Small intestine (tissue), 7 donors: Measurements from ENCODE around the gene SDHB. TPM values are rescaled to one million over a fixed set of nuclear protein-coding genes. Genes with fewer than 3 reads are reported as not detected.

ENCODE experiments used
- DNase-seq, 2 donors: peaks; one replicate each; pipeline versions ENCODE4 v3.0.0 to v3.0.0-alpha.2; 2013
- FAIRE-seq: peaks from 2 replicates; lab custom pipeline; 2012; peaks lifted over from hg19 to GRCh38; lab: Jason Lieb, UNC
- H3K27ac ChIP-seq, 3 donors: one replicate each; pipeline ENCODE4 v1.5.1; 2013; ENCODE audit warnings: low read length in 2 of 3, mild to moderate bottlenecking in 2 of 3, control low read depth in 1 of 3, inconsistent platforms in 1 of 3, low read depth in 1 of 3, moderate library complexity in 1 of 3
- H3K27me3 ChIP-seq, 3 donors: one replicate each; pipeline ENCODE4 v1.6.1; 2013; ENCODE audit warnings: low read length in 3 of 3, inconsistent platforms in 1 of 3; ENCODE audit not compliant: control insufficient read depth in 3 of 3, insufficient read depth in 3 of 3
- H3K36me3 ChIP-seq, 3 donors: one replicate each; pipeline ENCODE4 v1.6.1; 2013; ENCODE audit warnings: low read length in 3 of 3, inconsistent platforms in 1 of 3, low read depth in 1 of 3, mild to moderate bottlenecking in 1 of 3, moderate library complexity in 1 of 3; ENCODE audit not compliant: control insufficient read depth in 3 of 3, insufficient read depth in 2 of 3
- H3K4me1 ChIP-seq, 3 donors: one replicate each; pipeline ENCODE4 v1.6.1; 2013; ENCODE audit warnings: low read length in 2 of 3, inconsistent platforms in 1 of 3, low read depth in 1 of 3, mild to moderate bottlenecking in 1 of 3, moderate library complexity in 1 of 3; ENCODE audit not compliant: control insufficient read depth in 3 of 3, insufficient read depth in 2 of 3
- H3K4me3 ChIP-seq, 3 donors: one replicate each; pipeline ENCODE4 v1.5.1; 2013; ENCODE audit warnings: low read length in 3 of 3, control low read depth in 1 of 3, inconsistent platforms in 1 of 3, low read depth in 1 of 3, mild to moderate bottlenecking in 1 of 3, moderate library complexity in 1 of 3
- H3K9me3 ChIP-seq, 2 donors: one replicate each; pipeline ENCODE4 v1.6.1; 2013; ENCODE audit warnings: low read depth in 1 of 2, low read length in 1 of 2; ENCODE audit not compliant: control insufficient read depth in 2 of 2, insufficient read depth in 1 of 2
- WGBS, 3 donors: extraction: QIAGEN DNeasy Blood & Tissue Kit; methylation state at CpG; one replicate each; pipeline ENCODE4 v1.1.7; 2013; 5-methylcytosine and 5-hydroxymethylcytosine counted together
- polyA plus RNA-seq, 4 donors: library from polyadenylated mRNA; stranded (reverse) in 3 of 4; unstranded in 1 of 4; fragments of 200-250 nt in 3 of 4; fragments of 120-200 nt in 1 of 4; gene quantifications; one replicate each; pipeline versions ENCODE4 v1.2.1 to v1.2.3, GENCODE V29; 2013
- donor health status: healthy with polysubstance abuse.
- donor health status: control.
- donor health status: control.
- donor health status: Bipolar disorder and iron deficiency.
- donor health status: healthy.

Gene SDHB
- polyA plus RNA-seq, 4 donors: 145 to 380 (median 224) TPM

- FAIRE-seq (no peak), DNase-seq (no peak)
- Histone ChIP-seq H3K4me3 (no peak overlapping the region), H3K27ac (no peak overlapping the region), H3K4me1 (no peaks in the 10 kb centered on the region), H3K27me3 (no peaks in the 10 kb centered on the region), H3K36me3 (peaks cover 5 to 71% (median 11%) of the 10 kb centered on the region in 3 donors), H3K9me3 (no peaks in the 10 kb centered on the region)
- 94 to 99% (median 94%) methylated on average over 22 of the region's 22 CpGs for WGBS, 3 donors
These were observed 64.0 kb downstream of the SDHB start for GRCh38 chr1:16989676-16990391.

- FAIRE-seq: no peak
- no peak overlapping the region for H3K27ac ChIP-seq
These were observed 65.6 kb downstream of the SDHB start for GRCh38 chr1:16988210-16988609.

DNA sequence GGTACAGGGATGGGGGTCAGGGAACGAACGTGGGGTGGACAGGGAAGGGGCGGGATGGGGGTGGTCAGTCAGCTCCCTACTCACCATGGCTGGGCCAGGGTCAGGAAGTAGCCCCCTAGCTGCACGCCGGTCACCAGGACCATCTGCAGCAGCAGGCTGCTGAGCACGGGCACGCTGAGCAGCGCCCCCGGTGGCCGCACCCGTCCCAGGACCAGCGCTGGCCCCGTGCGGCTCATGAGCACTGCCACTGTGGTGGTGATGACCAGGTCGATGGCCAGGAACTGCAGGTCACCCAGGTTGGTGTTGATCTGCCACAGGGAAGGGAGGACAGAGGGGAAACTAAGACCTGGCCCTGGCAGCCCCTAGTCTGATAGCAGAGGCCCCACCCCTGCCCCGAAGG lies 66.9 kb downstream of the SDHB start:
- 84 to 93% (median 93%) methylated on average over 15 to 16 of the region's 16 CpGs for WGBS, 3 donors

More at GRCh38 chr1:16988210-16988609, 65.6 kb downstream of the SDHB start:
- no peak overlapping the region for H3K4me3 ChIP-seq
- no peak for DNase-seq
- WGBS, 3 donors: 90 to 96% (median 91%) methylated on average over 12 to 13 of the region's 13 CpGs
- no peaks in the 10 kb centered on the region for H3K9me3 ChIP-seq
- no peaks in the 10 kb centered on the region for H3K27me3 ChIP-seq
- peaks cover 5 to 66% (median 11%) of the 10 kb centered on the region in 3 donors for H3K36me3 ChIP-seq
- peaks cover 0 to under 1% (median 0%) of the 10 kb centered on the region in 3 donors for H3K4me1 ChIP-seq

GRCh38 chr1:16986560-16986959 lies 67.3 kb downstream of the SDHB start:
- WGBS, 3 donors: 88 to 92% (median 92%) methylated on average over 20 to 23 of the region's 23 CpGs
- peaks cover 5 to 54% (median 11%) of the 10 kb centered on the region in 3 donors for H3K36me3 ChIP-seq

More for the DNA sequence above, 66.9 kb downstream of the SDHB start:
- H3K9me3 ChIP-seq: no peaks in the 10 kb centered on the region
- peaks cover 5 to 58% (median 11%) of the 10 kb centered on the region in 3 donors for H3K36me3 ChIP-seq
- H3K27me3 ChIP-seq: no peaks in the 10 kb centered on the region
- no peak overlapping the region for H3K4me3 ChIP-seq
- no peak for FAIRE-seq
- peaks cover 0 to 4% (median 0%) of the 10 kb centered on the region in 3 donors for H3K4me1 ChIP-seq
- no peak overlapping the region for H3K27ac ChIP-seq
- no peak for DNase-seq

GRCh38 chr1:16986113-16986512 lies 67.7 kb downstream of the SDHB start:
- Histone ChIP-seq H3K27me3 (peaks cover 0 to 4% (median 0%) of the 10 kb centered on the region in 3 donors), H3K27ac (no peak overlapping the region), H3K4me3 (no peak overlapping the region), H3K9me3 (no peaks in the 10 kb centered on the region), H3K36me3 (peaks cover 5 to 50% (median 11%) of the 10 kb centered on the region in 3 donors), H3K4me1 (peaks cover 0 to 4% (median 0%) of the 10 kb centered on the region in 3 donors)
- FAIRE-seq (no peak), DNase-seq (no peak)
- WGBS, 3 donors: 90 to 94% (median 94%) methylated on average over 15 to 19 of the region's 19 CpGs

More at GRCh38 chr1:16986560-16986959, 67.3 kb downstream of the SDHB start:
- FAIRE-seq (no peak), DNase-seq (no peak)
- Histone ChIP-seq H3K4me1 (peaks cover 0 to 4% (median 0%) of the 10 kb centered on the region in 3 donors), H3K27me3 (peaks cover 0 to under 1% (median 0%) of the 10 kb centered on the region in 3 donors), H3K4me3 (no peak overlapping the region), H3K9me3 (no peaks in the 10 kb centered on the region), H3K27ac (no peak overlapping the region)

- Histone ChIP-seq H3K27me3 (peaks cover 0 to 4% (median 0%) of the 10 kb centered on the region in 3 donors), H3K4me3 (no peak overlapping the region), H3K4me1 (peaks cover 0 to 9% (median 0%) of the 10 kb centered on the region in 3 donors), H3K36me3 (peaks cover 5 to 39% (median 11%) of the 10 kb centered on the region in 3 donors), H3K27ac (peak overlapping the region in 1 of 3 donors; percentile 32), H3K9me3 (no peaks in the 10 kb centered on the region)
- WGBS, 3 donors: 40 to 59% (median 56%) methylated on average over 7 of the region's 7 CpGs
- DNase-seq: no peak
- FAIRE-seq: no peak
These were observed 69.1 kb downstream of the SDHB start for GRCh38 chr1:16984717-16985116.

GRCh38 chr1:16983649-16984048 lies 70.2 kb downstream of the SDHB start:
- Histone ChIP-seq H3K36me3 (peaks cover 5 to 34% (median 8%) of the 10 kb centered on the region in 3 donors), H3K27ac (no peak overlapping the region), H3K4me3 (no peak overlapping the region), H3K9me3 (no peaks in the 10 kb centered on the region), H3K27me3 (peaks cover 0 to 4% (median 0%) of the 10 kb centered on the region in 3 donors), H3K4me1 (peaks cover 0 to 19% (median 0%) of the 10 kb centered on the region in 3 donors)
- DNase-seq (peak in 1 of 2 donors; percentile 41), FAIRE-seq (no peak)
- 65 to 78% (median 69%) methylated on average over 4 of the region's 4 CpGs for WGBS, 3 donors

GRCh38 chr1:16982902-16983301 lies 70.9 kb downstream of the SDHB start:
- H3K27me3 ChIP-seq: peaks cover 0 to 4% (median 0%) of the 10 kb centered on the region in 3 donors
- DNase-seq (no peak), FAIRE-seq (no peak)
- H3K4me3 ChIP-seq: no peak overlapping the region
- peaks cover 5 to 36% (median 6%) of the 10 kb centered on the region in 3 donors for H3K36me3 ChIP-seq
- H3K4me1 ChIP-seq: peaks cover 0 to 26% (median 0%) of the 10 kb centered on the region in 3 donors
- H3K9me3 ChIP-seq: no peaks in the 10 kb centered on the region
- H3K27ac ChIP-seq: no peak overlapping the region
- 81 to 82% (median 82%) methylated on average over 11 of the region's 11 CpGs for whole genome bisulfite sequencing, 3 donors
